AG08396 (cell line): ENCODE measurements around the gene EXOC8.

Experiments used
- DNase-seq: peaks from one replicate; pipeline ENCODE4 v3.0.0; 2012; ENCODE audit warnings: low spot score, mixed read lengths

Gene EXOC8

DNA sequence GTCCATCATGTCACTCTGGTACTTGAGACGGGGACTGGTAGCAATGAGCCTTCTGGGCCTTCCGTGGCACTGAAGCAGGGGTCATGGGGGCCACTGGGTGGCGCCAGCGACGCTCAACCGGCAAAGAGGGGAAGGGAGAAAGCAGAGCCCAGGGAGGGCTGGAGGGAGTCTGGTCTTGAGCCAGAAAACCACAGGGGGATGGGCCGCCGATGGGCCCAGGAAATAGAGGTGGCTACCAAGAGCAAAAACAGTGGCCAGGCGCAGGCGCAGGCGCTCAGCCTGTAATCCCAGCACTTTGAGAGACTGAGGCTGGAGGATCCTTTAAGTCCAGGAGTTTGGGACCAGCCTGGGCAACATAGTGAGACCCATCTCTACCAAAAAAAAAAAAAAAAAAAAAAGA is 21.8 kb downstream of the EXOC8 start:
- no peak for DNase-seq

DNA sequence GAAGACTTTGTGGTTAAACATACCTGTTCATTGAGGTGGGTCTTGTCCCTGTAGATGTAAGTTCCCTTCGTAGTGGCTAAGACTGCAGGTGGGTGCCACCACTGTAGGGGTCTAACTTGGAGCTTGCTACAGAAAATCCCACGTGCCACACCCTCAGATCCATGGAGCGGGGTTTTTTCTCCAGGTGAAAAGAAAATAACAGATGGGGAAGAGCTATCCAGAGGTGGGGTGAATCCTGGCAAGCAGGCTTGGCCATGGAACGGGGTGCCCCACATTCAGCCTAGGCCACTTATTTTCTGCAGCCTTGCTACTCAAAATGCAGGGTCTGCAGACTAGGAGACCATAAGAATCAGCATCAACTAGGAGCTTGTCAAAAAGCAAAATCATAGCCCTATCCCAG is 24.0 kb downstream of the EXOC8 start:
- no peak for DNase-seq

DNA sequence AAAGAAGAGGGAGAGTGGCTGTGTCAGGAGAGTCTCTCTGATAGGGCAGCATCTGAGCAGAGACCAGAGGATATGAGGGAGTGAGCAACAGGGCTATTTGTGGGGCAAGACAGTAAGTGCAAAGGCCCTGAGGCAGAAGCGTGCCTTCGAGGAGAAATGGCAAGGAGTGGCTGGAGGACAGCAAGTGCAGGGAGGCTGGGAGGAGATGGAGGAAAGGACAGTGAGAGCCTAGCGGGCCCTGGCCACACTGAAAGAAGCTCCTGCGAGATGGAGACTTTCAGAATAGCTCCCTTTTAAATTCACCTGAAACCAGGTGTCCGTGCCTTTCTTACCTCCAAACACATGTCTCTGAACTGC is 25.2 kb downstream of the EXOC8 start:
- no peak for DNase-seq

DNA sequence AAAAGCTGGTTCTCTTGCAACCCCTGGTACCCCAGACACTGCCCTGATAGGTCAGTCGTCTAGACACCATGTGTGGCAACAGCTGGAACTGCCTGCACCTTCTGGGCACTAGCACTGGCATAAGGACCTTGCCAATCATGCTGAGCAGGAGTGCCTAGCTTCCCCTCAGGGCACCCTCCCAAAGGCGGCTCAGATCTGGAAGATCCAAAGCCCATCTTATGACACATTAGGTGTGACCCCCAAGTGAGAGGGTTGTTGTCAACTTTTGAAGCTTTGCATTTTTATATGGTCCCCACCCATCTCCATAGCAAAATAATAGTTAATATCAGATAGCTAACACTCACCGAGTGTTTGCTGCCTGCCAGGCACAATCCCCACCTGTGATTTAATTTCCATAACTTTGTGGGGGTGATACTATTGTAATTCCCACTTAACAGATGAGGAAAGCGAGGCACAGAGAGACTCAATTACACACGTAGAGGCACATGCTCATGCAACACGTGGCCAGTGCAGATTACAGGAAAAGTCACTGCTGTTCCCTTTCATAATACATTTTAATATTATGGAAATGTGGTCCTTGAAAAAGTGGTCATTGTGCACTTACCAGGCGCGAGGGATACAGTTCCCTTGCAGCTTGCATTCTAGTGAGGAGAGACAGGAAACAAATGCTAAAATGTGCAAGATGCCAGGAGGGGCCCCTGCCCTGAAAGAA is 25.8 kb downstream of the EXOC8 start:
- DNase-seq = no peak

DNA sequence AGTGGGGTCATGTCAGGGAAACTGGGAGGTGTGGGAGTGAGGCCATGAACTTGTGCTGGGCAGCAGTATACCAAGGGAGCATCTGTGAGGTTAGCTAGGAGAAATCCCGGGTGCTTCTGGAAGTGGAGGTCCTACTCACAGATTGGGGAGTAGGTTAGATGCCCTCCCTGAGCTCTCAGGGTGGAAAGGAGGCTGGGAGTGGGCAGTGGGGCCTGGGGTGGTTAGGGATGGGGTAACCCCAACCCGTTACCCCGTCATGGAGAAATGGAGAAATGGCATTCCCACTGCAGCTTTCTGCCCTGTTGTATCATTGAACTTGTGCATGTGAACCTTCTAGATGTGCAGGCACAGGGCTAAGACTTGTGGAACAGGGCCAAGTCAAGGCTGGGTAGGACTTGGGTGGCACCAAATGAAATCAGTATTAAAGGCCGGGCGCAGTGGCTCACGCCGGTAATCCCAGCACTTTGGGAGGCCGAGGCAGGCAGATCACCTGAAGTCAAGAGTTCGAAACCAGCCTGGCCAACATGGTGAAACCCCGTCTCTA is 27.2 kb downstream of the EXOC8 start:
- DNase-seq = no peak

DNA sequence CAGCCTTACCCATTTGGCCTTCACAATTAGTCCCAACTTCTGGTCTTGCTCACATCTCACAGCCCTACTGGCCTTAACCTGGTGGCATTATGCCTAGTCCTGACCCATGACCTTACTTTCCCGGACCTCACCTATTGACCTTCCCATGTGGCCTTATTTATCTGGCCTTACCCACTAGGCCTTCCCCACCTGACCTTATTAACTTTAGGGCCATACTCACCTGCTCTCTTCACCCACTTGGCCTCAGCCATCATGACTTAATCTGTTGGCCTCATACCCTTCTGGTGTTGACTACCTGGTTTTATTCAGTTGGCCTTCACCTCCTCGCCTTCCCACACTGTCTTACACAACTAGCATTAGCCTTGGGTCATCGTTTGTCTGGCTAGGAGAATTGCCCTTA is 35.7 kb downstream of the EXOC8 start:
- no peak for DNase-seq

DNA sequence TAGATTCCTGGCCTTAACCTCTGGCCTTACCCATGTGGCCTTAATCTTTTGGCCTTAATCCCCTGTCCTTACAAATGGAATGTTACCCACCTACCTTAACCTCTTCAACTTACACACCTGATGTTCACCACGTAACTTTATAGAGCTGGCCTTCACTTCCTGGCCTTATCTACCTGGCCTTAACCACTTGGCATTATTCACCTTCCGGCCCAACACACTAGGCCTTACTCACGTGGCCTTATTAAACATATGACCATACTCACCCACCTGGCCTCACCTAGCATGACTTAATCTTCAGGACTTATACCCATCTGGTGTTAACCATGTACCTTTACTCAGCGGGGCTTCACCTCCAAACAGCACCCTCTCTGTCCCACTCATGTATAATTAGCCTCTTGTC is 41.7 kb downstream of the EXOC8 start:
- no peak for DNase-seq

DNA sequence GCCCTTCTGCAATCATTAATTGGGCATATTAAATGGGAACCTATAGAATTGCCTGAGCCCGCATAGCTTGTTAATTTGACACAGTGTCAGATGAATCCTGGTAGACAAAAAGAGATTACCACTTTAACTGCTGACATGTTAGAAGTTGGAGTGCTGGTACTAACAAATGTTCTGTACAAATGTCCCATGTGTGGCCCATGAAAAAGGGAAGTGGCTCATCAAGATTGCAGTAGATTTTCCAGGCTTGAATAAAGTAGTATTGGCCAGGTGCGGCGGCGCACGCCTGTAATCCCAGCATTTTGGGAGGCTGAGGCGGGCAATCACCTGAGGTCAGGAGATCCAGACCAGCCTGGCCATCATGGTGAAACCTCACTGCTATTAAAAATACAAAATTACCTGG is 51.0 kb downstream of the EXOC8 start:
- DNase-seq = no peak

DNA sequence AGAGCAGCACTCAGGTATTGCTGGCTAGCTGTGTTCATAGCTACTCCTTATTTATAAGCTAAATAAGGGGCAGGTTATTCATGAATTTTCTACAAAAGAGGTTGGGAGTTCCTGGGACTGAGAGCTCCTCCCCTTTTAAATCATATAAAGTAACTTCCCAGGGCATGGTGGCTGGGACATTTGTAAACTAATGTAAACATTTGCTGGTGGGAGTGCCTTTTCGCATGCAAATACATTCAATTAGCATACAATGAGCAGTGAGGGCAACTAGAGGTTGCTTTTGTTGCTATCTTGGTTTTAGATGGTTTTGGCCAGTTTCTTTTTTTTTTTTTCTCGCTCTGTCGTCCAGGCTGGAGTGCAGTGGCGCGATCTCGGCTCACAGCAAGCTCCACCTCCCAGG is 53.2 kb downstream of the EXOC8 start:
- DNase-seq = no peak
